ENCODE results near the gene CFAP70.

GRCh38 chr10:73233883-73234282 lies 124.8 kb downstream of the CFAP70 start:
- no peak for TF ChIP-seq ZBTB33 (IDR thresholded peaks at IDR 0.05; ENCODE audit: extremely low read depth, insufficient replicate concordance, low read length)
- TF ChIP-seq POLR2AphosphoS5 (IDR thresholded peaks at IDR 0.05; ENCODE audit: low read depth, low read length), result no peak
- no peak for TF ChIP-seq EGR1 (IDR thresholded peaks at IDR 0.05; ENCODE audit: low read depth)
- no peak for TF ChIP-seq EZH2 (IDR thresholded peaks at IDR 0.05)
- TF ChIP-seq POLR2A (IDR thresholded peaks at IDR 0.05; ENCODE audit: borderline replicate concordance, extremely low read depth, insufficient read depth, insufficient read length), result no peak
- TF ChIP-seq JUND (IDR thresholded peaks at IDR 0.05), result no peak
- no peak for TF ChIP-seq SRF (IDR thresholded peaks at IDR 0.05; ENCODE audit: low read depth)
- no peak for TF ChIP-seq CTCF (IDR thresholded peaks at IDR 0.05 in 2 of 3, conservative IDR thresholded peaks at IDR 0.05 in 1 of 3; ENCODE audit: borderline replicate concordance in 1 of 3, insufficient read depth in 1 of 3, low read depth in 2 of 3, low read length in 2 of 3)
- TF ChIP-seq ZNF274 (IDR thresholded peaks at IDR 0.05; ENCODE audit: low read depth, low read length), result no peak
- TF ChIP-seq, protein P1, sequence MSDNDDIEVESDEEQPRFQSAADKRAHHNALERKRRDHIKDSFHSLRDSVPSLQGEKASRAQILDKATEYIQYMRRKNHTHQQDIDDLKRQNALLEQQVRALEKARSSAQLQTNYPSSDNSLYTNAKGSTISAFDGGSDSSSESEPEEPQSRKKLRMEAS (IDR thresholded peaks at IDR 0.05), result no peak
- no peak for TF ChIP-seq FOSL1 (IDR thresholded peaks at IDR 0.05; ENCODE audit: low read depth)
- TF ChIP-seq TCF7L2 (IDR thresholded peaks at IDR 0.05; ENCODE audit: borderline replicate concordance, extremely low read depth, insufficient read depth, insufficient read length), result no peak
- TF ChIP-seq REST (IDR thresholded peaks at IDR 0.05; ENCODE audit: low read depth), result no peak
- no peak for TF ChIP-seq RAD21 (IDR thresholded peaks at IDR 0.05; ENCODE audit: low read depth)
